Measurements from ENCODE around the gene ACSL6. TPM values are rescaled to one million over a fixed set of nuclear protein-coding genes. Genes with fewer than 3 reads are reported as not detected.

The ACSL6 gene
- not detected for polyA plus RNA-seq (2013, experiment 1 of 4)
- 0.18 TPM for polyA plus RNA-seq (2013, experiment 2 of 4)
- polyA plus RNA-seq (2013, experiment 3 of 4): 0.11 TPM
- polyA plus RNA-seq (2013, experiment 4 of 4): 0.81 TPM

DNA sequence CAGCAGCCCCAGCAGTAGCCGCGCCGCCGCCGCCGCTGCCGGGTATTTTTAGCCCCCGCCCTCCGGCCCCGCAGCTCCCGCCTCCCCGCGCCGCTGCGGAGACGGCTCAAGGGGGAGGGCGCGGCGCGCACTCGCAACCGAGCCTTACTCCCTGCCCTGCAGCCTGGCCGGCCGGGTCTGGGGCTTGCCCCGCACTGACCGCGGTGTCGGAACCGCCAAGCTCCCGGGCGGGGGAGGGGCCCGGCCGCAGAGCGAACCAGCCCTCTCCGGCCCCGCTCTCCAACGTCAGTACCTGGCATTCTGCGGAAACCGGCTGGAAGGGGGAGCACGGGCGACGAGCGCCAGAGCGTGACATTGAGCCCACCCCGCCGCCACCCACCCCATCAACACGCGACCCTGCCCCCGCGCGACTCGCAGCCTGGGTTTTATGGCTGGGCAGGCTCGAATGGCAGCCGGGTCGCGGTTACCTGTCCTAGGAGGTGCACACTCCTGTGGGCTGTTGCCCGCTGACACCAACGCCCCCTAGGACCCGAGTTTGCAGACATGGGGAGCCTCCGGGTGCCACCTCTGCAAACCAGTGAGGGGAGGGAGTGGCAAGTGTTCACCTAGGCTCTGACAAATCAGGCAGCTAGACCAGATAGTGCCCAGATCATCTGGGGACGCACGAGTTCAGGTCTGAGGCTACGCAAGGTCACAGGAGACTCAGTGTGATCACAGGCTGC lies at the start of gene ACSL6:
Gene ACSL6 (minus strand): TSS at position 37 of the 722 bp plus-strand sequence. CDS start 105 bp downstream, outside the sequence.
- Histone ChIP-seq H3K4me3 (ENCODE audit: insufficient read depth, low read depth, low read length) (peak within 1 kb of the TSS; percentile 41), H3K9me3 (ENCODE audit: control insufficient read depth, low read length) (no peaks in the 10 kb centered on the region), H3K36me3 (ENCODE audit: control insufficient read depth, insufficient read depth, low read length) (no peaks in the 10 kb centered on the region), H3K4me1 (ENCODE audit: control insufficient read depth, insufficient read depth, low read length) (peaks cover 4% of the 10 kb centered on the region), H3K27me3 (ENCODE audit: control insufficient read depth, insufficient read depth, low read length, poor library complexity, severe bottlenecking) (peaks cover 37% of the 10 kb centered on the region), H3K27ac (ENCODE audit: insufficient read depth, low read depth, low read length, poor library complexity, severe bottlenecking) (no peak within 1 kb of the TSS)
- 3 to 4% methylated on average over 63 of the region's 63 CpGs for WGBS, 2 experiments

GRCh38 chr5:132060501-132061161 lies 49.2 kb upstream of the ACSL6 start, which contains the start of gene IL3:
Gene IL3, plus strand, starts transcription at chr5:132060655. Its CDS starts 52 bp downstream, at chr5:132060707.
- WGBS, 2 experiments: 92 to 94% methylated on average over 16 of the region's 16 CpGs
- Histone ChIP-seq H3K9me3 (ENCODE audit: control insufficient read depth, low read length) (no peaks in the 10 kb centered on the region), H3K4me1 (ENCODE audit: control insufficient read depth, insufficient read depth, low read length) (no peaks in the 10 kb centered on the region), H3K4me3 (ENCODE audit: insufficient read depth, low read depth, low read length) (no peak within 1 kb of the TSS), H3K36me3 (ENCODE audit: control insufficient read depth, insufficient read depth, low read length) (no peaks in the 10 kb centered on the region), H3K27me3 (ENCODE audit: control insufficient read depth, insufficient read depth, low read length, poor library complexity, severe bottlenecking) (no peaks in the 10 kb centered on the region), H3K27ac (ENCODE audit: insufficient read depth, low read depth, low read length, poor library complexity, severe bottlenecking) (no peak within 1 kb of the TSS)

DNA sequence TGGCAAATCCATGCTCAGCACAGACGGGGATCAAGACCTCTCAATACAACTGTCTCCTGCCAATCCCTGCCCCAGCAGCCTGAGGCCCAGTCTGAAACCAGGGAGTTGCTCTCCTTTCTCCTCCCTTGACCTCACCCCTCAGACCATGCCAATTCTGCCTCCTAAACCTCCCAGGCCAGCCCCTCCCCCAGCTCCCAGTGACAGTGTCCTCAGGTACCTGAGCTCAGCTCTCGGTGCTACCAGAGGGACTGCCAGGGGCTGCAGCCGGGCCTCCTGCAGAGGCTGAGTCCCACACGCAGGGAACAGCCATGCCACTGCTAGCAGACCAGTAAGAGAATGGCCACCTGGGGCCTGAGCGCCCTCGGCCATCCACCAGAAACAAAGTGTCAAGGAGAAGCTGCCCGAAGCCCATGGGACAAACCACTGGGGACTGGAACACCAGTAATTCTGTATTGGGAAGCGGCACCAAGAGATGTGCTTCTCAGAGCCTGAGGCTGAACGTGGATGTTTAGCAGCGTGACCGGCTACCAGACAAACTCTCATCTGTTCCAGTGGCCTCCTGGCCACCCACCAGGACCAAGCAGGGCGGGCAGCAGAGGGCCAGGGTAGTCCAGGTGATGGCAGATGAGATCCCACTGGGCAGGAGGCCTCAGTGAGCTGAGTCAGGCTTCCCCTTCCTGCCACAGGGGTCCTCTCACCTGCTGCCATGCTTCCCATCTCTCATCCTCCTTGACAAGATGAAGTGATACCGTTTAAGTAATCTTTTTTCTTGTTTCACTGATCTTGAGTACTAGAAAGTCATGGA lies 48.4 kb upstream of the ACSL6 start:
- no peaks in the 10 kb centered on the region for H3K36me3 ChIP-seq (ENCODE audit: control insufficient read depth, insufficient read depth, low read length)
- no peaks in the 10 kb centered on the region for H3K27me3 ChIP-seq (ENCODE audit: control insufficient read depth, insufficient read depth, low read length, poor library complexity, severe bottlenecking)
- no peaks in the 10 kb centered on the region for H3K9me3 ChIP-seq (ENCODE audit: control insufficient read depth, low read length)
- no peaks in the 10 kb centered on the region for H3K4me1 ChIP-seq (ENCODE audit: control insufficient read depth, insufficient read depth, low read length)
- no peak overlapping the region for H3K27ac ChIP-seq (ENCODE audit: insufficient read depth, low read depth, low read length, poor library complexity, severe bottlenecking)
- 92 to 93% methylated on average over 13 of the region's 13 CpGs for WGBS, 2 experiments
- H3K4me3 ChIP-seq (ENCODE audit: insufficient read depth, low read depth, low read length): no peak overlapping the region

GRCh38 chr5:132059043-132059695 lies 47.7 kb upstream of the ACSL6 start:
- WGBS, 2 experiments: 92 to 93% methylated on average over 9 of the region's 9 CpGs
- H3K27ac ChIP-seq (ENCODE audit: insufficient read depth, low read depth, low read length, poor library complexity, severe bottlenecking): no peak overlapping the region
- H3K4me3 ChIP-seq (ENCODE audit: insufficient read depth, low read depth, low read length): no peak overlapping the region
- no peaks in the 10 kb centered on the region for H3K27me3 ChIP-seq (ENCODE audit: control insufficient read depth, insufficient read depth, low read length, poor library complexity, severe bottlenecking)
- no peaks in the 10 kb centered on the region for H3K9me3 ChIP-seq (ENCODE audit: control insufficient read depth, low read length)
- H3K4me1 ChIP-seq (ENCODE audit: control insufficient read depth, insufficient read depth, low read length): no peaks in the 10 kb centered on the region
- no peaks in the 10 kb centered on the region for H3K36me3 ChIP-seq (ENCODE audit: control insufficient read depth, insufficient read depth, low read length)

DNA sequence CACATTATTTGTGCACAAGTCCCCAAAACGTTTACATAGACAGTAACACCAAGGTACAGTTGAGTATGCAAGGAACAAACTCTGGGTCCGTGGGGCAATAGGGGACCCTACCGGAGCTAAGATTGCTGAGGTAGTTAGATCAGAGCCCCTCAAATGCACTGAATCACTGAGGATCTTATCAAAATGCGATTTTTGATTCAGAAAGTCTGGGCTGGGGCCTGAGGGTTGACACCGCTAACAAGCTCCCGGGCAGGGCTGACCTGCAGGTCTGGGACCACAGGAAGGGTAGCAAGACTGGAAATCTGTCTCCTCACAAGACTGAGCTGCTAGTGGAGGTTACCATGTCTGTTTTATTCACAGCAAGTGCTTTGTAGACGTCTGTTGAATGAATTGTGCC lies 47.2 kb upstream of the ACSL6 start:
- Histone ChIP-seq H3K27me3 (ENCODE audit: control insufficient read depth, insufficient read depth, low read length, poor library complexity, severe bottlenecking) (no peaks in the 10 kb centered on the region), H3K4me1 (ENCODE audit: control insufficient read depth, insufficient read depth, low read length) (no peaks in the 10 kb centered on the region), H3K4me3 (ENCODE audit: insufficient read depth, low read depth, low read length) (no peak overlapping the region), H3K9me3 (ENCODE audit: control insufficient read depth, low read length) (no peaks in the 10 kb centered on the region), H3K27ac (ENCODE audit: insufficient read depth, low read depth, low read length, poor library complexity, severe bottlenecking) (no peak overlapping the region), H3K36me3 (ENCODE audit: control insufficient read depth, insufficient read depth, low read length) (no peaks in the 10 kb centered on the region)
- WGBS, 2 experiments: 91% methylated on average over 7 of the region's 7 CpGs

DNA sequence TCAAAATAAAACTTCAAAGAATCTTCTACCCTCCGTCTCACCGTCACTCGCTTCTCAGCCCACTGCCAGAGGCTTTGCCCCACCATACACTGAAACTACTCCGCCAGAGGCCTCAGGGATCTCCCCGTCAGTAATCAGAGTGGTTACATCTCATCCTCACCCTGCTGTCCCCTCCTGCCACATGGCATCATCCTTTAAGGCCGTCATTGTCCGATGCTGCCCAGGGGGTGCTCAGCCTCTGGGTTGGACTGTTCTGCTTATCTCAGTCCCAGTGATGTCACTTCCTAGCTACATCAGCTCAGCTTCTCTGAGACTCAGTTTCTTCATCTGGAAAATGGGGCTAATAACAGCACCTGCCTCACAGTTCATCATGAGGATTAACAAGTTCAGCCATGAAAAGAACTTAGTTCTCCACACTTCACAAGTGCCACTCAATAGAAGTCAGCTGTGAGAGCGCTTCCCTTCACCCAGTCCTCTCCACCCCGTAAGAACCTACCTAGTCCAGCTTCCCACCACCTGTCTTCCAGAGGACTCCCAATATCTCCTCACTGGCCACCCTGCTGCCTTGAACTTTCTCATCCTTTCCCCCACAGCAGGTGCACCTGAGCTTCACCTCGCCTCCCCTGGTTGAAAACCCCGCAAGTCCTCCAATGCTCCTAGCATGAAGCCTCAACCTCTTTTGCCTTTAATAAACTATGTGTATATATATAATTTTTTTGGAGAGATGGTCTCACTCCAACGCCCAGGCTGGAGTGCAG lies 46.2 kb upstream of the ACSL6 start:
- Histone ChIP-seq H3K36me3 (ENCODE audit: control insufficient read depth, insufficient read depth, low read length) (no peaks in the 10 kb centered on the region), H3K27me3 (ENCODE audit: control insufficient read depth, insufficient read depth, low read length, poor library complexity, severe bottlenecking) (no peaks in the 10 kb centered on the region), H3K4me1 (ENCODE audit: control insufficient read depth, insufficient read depth, low read length) (no peaks in the 10 kb centered on the region), H3K27ac (ENCODE audit: insufficient read depth, low read depth, low read length, poor library complexity, severe bottlenecking) (no peak overlapping the region), H3K9me3 (ENCODE audit: control insufficient read depth, low read length) (no peaks in the 10 kb centered on the region), H3K4me3 (ENCODE audit: insufficient read depth, low read depth, low read length) (no peak overlapping the region)
- 94 to 96% methylated on average over 11 to 12 of the region's 12 CpGs for WGBS, 2 experiments

DNA sequence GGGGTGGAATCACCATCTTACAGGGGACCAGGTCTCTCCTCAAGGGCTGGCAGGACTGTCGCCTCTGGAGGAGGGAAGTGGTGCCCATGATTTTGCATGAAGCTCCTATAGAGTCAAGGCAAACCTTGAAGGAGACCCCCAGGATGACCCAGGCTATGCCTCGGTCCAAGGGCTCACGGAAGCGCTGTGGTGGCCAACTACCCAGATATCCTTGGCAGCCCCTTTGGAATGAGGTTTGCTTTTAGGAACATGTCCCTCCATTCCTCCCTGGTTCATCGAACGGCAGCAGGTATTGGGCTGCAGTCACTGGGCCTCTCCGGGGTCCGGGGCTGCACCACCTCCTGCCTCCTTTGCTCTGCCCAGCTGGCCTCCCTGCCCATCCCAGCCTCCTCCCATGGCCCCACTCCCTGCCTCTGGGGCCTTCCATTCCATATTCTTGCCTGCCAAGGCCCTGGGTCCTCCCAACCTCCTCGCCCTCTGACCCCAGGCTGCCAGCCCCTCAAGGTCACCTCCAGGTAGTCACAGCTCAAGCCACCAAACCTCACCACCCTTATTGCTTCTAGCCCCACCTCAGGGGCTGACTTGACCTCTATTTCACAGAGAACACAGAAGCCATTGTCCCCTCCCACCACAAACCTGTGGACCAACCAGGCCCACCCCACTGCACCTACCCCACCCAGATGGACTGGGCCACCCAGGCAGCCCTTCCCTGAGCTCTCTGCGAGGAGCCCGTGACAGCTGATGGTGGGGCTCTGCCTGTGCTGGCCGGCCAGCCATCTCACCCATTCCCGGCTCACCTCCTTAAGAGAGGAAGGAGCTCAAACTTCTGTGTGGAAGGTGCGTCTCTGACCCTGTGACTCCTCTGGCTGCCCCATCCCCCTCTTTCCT lies 45.4 kb upstream of the ACSL6 start:
- H3K27me3 ChIP-seq (ENCODE audit: control insufficient read depth, insufficient read depth, low read length, poor library complexity, severe bottlenecking): no peaks in the 10 kb centered on the region
- H3K4me3 ChIP-seq (ENCODE audit: insufficient read depth, low read depth, low read length): no peak overlapping the region
- no peaks in the 10 kb centered on the region for H3K9me3 ChIP-seq (ENCODE audit: control insufficient read depth, low read length)
- no peaks in the 10 kb centered on the region for H3K4me1 ChIP-seq (ENCODE audit: control insufficient read depth, insufficient read depth, low read length)
- WGBS, 2 experiments: 93 to 94% methylated on average over 14 of the region's 14 CpGs
- H3K36me3 ChIP-seq (ENCODE audit: control insufficient read depth, insufficient read depth, low read length): no peaks in the 10 kb centered on the region
- no peak overlapping the region for H3K27ac ChIP-seq (ENCODE audit: insufficient read depth, low read depth, low read length, poor library complexity, severe bottlenecking)

DNA sequence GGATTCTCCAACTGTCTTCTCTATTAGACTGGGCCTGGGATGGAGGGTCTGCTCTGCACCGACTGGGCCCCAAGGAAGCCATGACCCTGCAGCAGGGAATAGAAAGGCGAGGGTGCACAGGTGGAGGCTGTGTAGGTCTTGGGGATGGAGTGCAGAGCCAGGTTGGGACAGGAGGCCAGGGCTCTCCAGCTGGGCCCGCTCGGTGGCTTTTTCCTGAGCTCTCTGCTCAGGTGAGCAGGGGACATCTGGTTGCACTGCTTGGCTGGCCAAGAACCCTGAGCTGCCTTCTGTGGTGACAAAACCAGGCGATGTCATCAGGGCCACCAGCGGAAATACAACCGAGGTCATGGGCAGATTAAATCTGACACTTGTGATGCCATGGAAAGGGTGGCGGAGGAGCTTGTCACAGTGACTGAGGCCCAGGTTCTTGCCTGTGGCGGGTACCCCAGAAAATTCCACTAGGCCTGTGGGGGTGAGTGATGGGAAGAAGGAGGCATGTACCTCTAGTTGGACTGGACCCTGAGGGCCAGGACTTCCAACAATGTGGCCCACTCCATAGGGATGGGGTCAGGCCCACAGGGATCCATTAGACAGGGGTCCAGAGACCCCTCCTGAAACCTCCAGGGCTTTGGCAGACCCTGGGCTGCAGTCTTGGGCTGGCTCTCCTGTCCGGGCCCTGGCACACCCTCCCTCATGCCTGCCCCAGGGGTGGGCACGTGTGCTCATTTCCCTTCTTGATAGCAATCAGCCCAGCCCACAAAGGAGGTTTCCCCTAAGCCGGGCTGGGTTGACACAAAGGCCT lies 44.6 kb upstream of the ACSL6 start:
- no peaks in the 10 kb centered on the region for H3K4me1 ChIP-seq (ENCODE audit: control insufficient read depth, insufficient read depth, low read length)
- WGBS, 2 experiments: 87% methylated on average over 12 of the region's 12 CpGs
- H3K27ac ChIP-seq (ENCODE audit: insufficient read depth, low read depth, low read length, poor library complexity, severe bottlenecking): no peak overlapping the region
- no peaks in the 10 kb centered on the region for H3K27me3 ChIP-seq (ENCODE audit: control insufficient read depth, insufficient read depth, low read length, poor library complexity, severe bottlenecking)
- H3K9me3 ChIP-seq (ENCODE audit: control insufficient read depth, low read length): no peaks in the 10 kb centered on the region
- no peaks in the 10 kb centered on the region for H3K36me3 ChIP-seq (ENCODE audit: control insufficient read depth, insufficient read depth, low read length)
- H3K4me3 ChIP-seq (ENCODE audit: insufficient read depth, low read depth, low read length): no peak overlapping the region
